IPS-18a (cell line): ENCODE data around the gene RNF130.

Experiments used
- H3K27ac ChIP-seq: one replicate; pipeline ENCODE4 v1.5.1; 2013; ENCODE audit warnings: low read length
- H3K27me3 ChIP-seq: one replicate; pipeline ENCODE4 v1.6.1; 2013; ENCODE audit warnings: mild to moderate bottlenecking, low read length; ENCODE audit not compliant: control insufficient read depth, insufficient read depth
- H3K36me3 ChIP-seq: one replicate; pipeline ENCODE4 v1.6.1; 2013; ENCODE audit warnings: low read depth, low read length; ENCODE audit not compliant: control insufficient read depth
- H3K4me1 ChIP-seq: one replicate; pipeline ENCODE4 v1.6.1; 2013; ENCODE audit warnings: low read depth, low read length; ENCODE audit not compliant: control insufficient read depth
- H3K4me3 ChIP-seq: one replicate; pipeline ENCODE4 v1.5.1; 2013; ENCODE audit warnings: low read length
- H3K9ac ChIP-seq: one replicate; pipeline ENCODE4 v1.6.1; 2013; ENCODE audit warnings: mild to moderate bottlenecking, low read length, moderate library complexity
- H3K9me3 ChIP-seq: one replicate; pipeline ENCODE4 v1.6.1; 2013; ENCODE audit warnings: low read depth, low read length; ENCODE audit not compliant: control insufficient read depth

Gene RNF130

GRCh38 chr5:179955062-179955461 is 116.5 kb downstream of the RNF130 start:
- Histone ChIP-seq H3K36me3 (peaks cover 28% of the 10 kb centered on the region), H3K27ac (no peak overlapping the region), H3K9me3 (no peaks in the 10 kb centered on the region)

GRCh38 chr5:179954434-179954833 is 117.1 kb downstream of the RNF130 start:
- Histone ChIP-seq H3K27me3 (no peaks in the 10 kb centered on the region), H3K36me3 (peaks cover 28% of the 10 kb centered on the region), H3K4me1 (no peaks in the 10 kb centered on the region), H3K9me3 (no peaks in the 10 kb centered on the region), H3K4me3 (no peak overlapping the region), H3K27ac (no peak overlapping the region), H3K9ac (no peak overlapping the region)

More at GRCh38 chr5:179955062-179955461, 116.5 kb downstream of the RNF130 start:
- H3K9ac ChIP-seq = no peak overlapping the region
- no peaks in the 10 kb centered on the region for H3K4me1 ChIP-seq
- no peaks in the 10 kb centered on the region for H3K27me3 ChIP-seq
- H3K4me3 ChIP-seq = no peak overlapping the region

- no peaks in the 10 kb centered on the region for H3K4me1 ChIP-seq
- no peaks in the 10 kb centered on the region for H3K9me3 ChIP-seq
- H3K27ac ChIP-seq = no peak overlapping the region
- no peaks in the 10 kb centered on the region for H3K27me3 ChIP-seq
- H3K4me3 ChIP-seq = no peak overlapping the region
- no peak overlapping the region for H3K9ac ChIP-seq
- H3K36me3 ChIP-seq = peaks cover 28% of the 10 kb centered on the region
Observed at GRCh38 chr5:179953987-179954386, 117.6 kb downstream of the RNF130 start.

- H3K9ac ChIP-seq = no peak overlapping the region
- no peaks in the 10 kb centered on the region for H3K4me1 ChIP-seq
- no peaks in the 10 kb centered on the region for H3K27me3 ChIP-seq
- H3K27ac ChIP-seq = no peak overlapping the region
- no peaks in the 10 kb centered on the region for H3K9me3 ChIP-seq
- H3K36me3 ChIP-seq = no peaks in the 10 kb centered on the region
- no peak overlapping the region for H3K4me3 ChIP-seq
Observed at GRCh38 chr5:179936976-179937681, 134.4 kb downstream of the RNF130 start.

- Histone ChIP-seq H3K9ac (no peak overlapping the region), H3K4me3 (no peak overlapping the region), H3K4me1 (no peaks in the 10 kb centered on the region), H3K27ac (no peak overlapping the region), H3K36me3 (no peaks in the 10 kb centered on the region), H3K9me3 (no peaks in the 10 kb centered on the region), H3K27me3 (no peaks in the 10 kb centered on the region)
Observed at GRCh38 chr5:179930788-179931473, 140.6 kb downstream of the RNF130 start.

- no peaks in the 10 kb centered on the region for H3K27me3 ChIP-seq
Observed at GRCh38 chr5:179927824-179928223, 143.7 kb downstream of the RNF130 start.

GRCh38 chr5:179926657-179927056 is 144.9 kb downstream of the RNF130 start:
- Histone ChIP-seq H3K27me3 (no peaks in the 10 kb centered on the region), H3K4me1 (no peaks in the 10 kb centered on the region), H3K9me3 (no peaks in the 10 kb centered on the region), H3K27ac (no peak overlapping the region), H3K36me3 (no peaks in the 10 kb centered on the region), H3K4me3 (no peak overlapping the region), H3K9ac (no peak overlapping the region)

More at GRCh38 chr5:179927824-179928223, 143.7 kb downstream of the RNF130 start:
- Histone ChIP-seq H3K4me1 (no peaks in the 10 kb centered on the region), H3K4me3 (no peak overlapping the region), H3K27ac (no peak overlapping the region), H3K9me3 (no peaks in the 10 kb centered on the region), H3K36me3 (no peaks in the 10 kb centered on the region), H3K9ac (no peak overlapping the region)

GRCh38 chr5:179923436-179923835 is 148.1 kb downstream of the RNF130 start:
- H3K27me3 ChIP-seq = no peaks in the 10 kb centered on the region

GRCh38 chr5:179920175-179920574 is 151.4 kb downstream of the RNF130 start:
- Histone ChIP-seq H3K4me3 (no peak overlapping the region), H3K36me3 (no peaks in the 10 kb centered on the region), H3K9ac (no peak overlapping the region), H3K9me3 (no peaks in the 10 kb centered on the region), H3K27ac (no peak overlapping the region), H3K27me3 (no peaks in the 10 kb centered on the region), H3K4me1 (peaks cover 7% of the 10 kb centered on the region)

More at GRCh38 chr5:179923436-179923835, 148.1 kb downstream of the RNF130 start:
- no peaks in the 10 kb centered on the region for H3K4me1 ChIP-seq
- H3K4me3 ChIP-seq = no peak overlapping the region
- H3K27ac ChIP-seq = no peak overlapping the region
- H3K36me3 ChIP-seq = no peaks in the 10 kb centered on the region
- H3K9me3 ChIP-seq = no peaks in the 10 kb centered on the region
- no peak overlapping the region for H3K9ac ChIP-seq

GRCh38 chr5:179919487-179920060 is 152.0 kb downstream of the RNF130 start:
- Histone ChIP-seq H3K9me3 (no peaks in the 10 kb centered on the region), H3K4me1 (peaks cover 7% of the 10 kb centered on the region), H3K27me3 (no peaks in the 10 kb centered on the region), H3K36me3 (no peaks in the 10 kb centered on the region), H3K4me3 (no peak overlapping the region), H3K9ac (no peak overlapping the region), H3K27ac (no peak overlapping the region)

- H3K27ac ChIP-seq = no peak overlapping the region
- no peak overlapping the region for H3K4me3 ChIP-seq
- H3K36me3 ChIP-seq = no peaks in the 10 kb centered on the region
- H3K27me3 ChIP-seq = no peaks in the 10 kb centered on the region
- no peak overlapping the region for H3K9ac ChIP-seq
- H3K4me1 ChIP-seq = peaks cover 7% of the 10 kb centered on the region
- H3K9me3 ChIP-seq = no peaks in the 10 kb centered on the region
Observed at GRCh38 chr5:179918742-179919486, 152.6 kb downstream of the RNF130 start.
